Neural progenitor cell (in vitro differentiated cells): Measurements from ENCODE around the gene LRRC51. TPM values are rescaled to one million over a fixed set of nuclear protein-coding genes. Genes with fewer than 3 reads are reported as not detected.

ENCODE experiments used
- DNase-seq: peaks from one replicate; pipeline ENCODE4 v3.0.0-alpha.2; 2016; ENCODE audit warnings: low spot score
- H2AFZ ChIP-seq: fragments of 200-600 bp; sonication (generic); replicated peaks from 2 replicates; pipeline ENCODE4 v1.6.1; 2016; ENCODE audit warnings: antibody characterized with exemption
- H3F3A ChIP-seq: fragments of 200-600 bp; sonication (generic); 2 replicates; pipeline ENCODE4 v1.6.1; 2016; ENCODE audit warnings: antibody characterized with exemption, low read depth
- H3K27ac ChIP-seq: fragments of 200-600 bp; sonication (generic); 2 replicates; pipeline ENCODE4 v1.5.1; 2016; ENCODE audit warnings: mild to moderate bottlenecking
- H3K27me3 ChIP-seq: fragments of 200-600 bp; sonication (generic); 2 replicates; pipeline ENCODE4 v1.6.1; 2016; ENCODE audit warnings: mild to moderate bottlenecking, moderate library complexity
- H3K36me3 ChIP-seq: fragments of 200-600 bp; sonication (generic); 2 replicates; pipeline ENCODE4 v1.5.1; 2016
- H3K4me1 ChIP-seq: fragments of 200-600 bp; sonication (generic); 2 replicates; pipeline ENCODE4 v1.6.1; 2016; ENCODE audit warnings: mixed run types
- H3K4me2 ChIP-seq: fragments of 200-600 bp; sonication (generic); 2 replicates; pipeline ENCODE4 v1.6.1; 2016
- H3K4me3 ChIP-seq: fragments of 200-600 bp; sonication (generic); 2 replicates; pipeline ENCODE4 v1.5.1; 2016
- H3K79me2 ChIP-seq: fragments of 200-600 bp; sonication (generic); 2 replicates; pipeline ENCODE4 v1.6.1; 2016; ENCODE audit warnings: low read depth
- H3K9ac ChIP-seq: fragments of 200-600 bp; sonication (generic); 2 replicates; pipeline ENCODE4 v1.6.1; 2016
- H3K9me3 ChIP-seq: fragments of 200-600 bp; sonication (generic); 2 replicates; pipeline ENCODE4 v1.5.1; 2016; ENCODE audit warnings: low read depth
- H4K20me1 ChIP-seq: fragments of 200-600 bp; sonication (generic); 2 replicates; pipeline ENCODE4 v1.6.1; 2016; ENCODE audit warnings: low read depth
- H3K27ac Mint-ChIP-seq: 3 replicates; pipeline ENCODE4 v1.8.0; 2021; ENCODE audit warnings: mixed read lengths
- H3K27me3 Mint-ChIP-seq: 2 replicates; pipeline ENCODE4 v1.8.0; 2022; ENCODE audit warnings: low read depth, mild to moderate bottlenecking, inconsistent platforms, moderate library complexity, mixed read lengths; ENCODE audit not compliant: insufficient read depth
- H3K36me3 Mint-ChIP-seq: 3 replicates; pipeline ENCODE4 v1.8.0; 2021; ENCODE audit warnings: mixed read lengths
- H3K4me1 Mint-ChIP-seq: 3 replicates; pipeline ENCODE4 v1.8.0; 2021; ENCODE audit warnings: mixed read lengths
- H3K4me3 Mint-ChIP-seq: 3 replicates; pipeline ENCODE4 v1.8.0; 2021; ENCODE audit warnings: mild to moderate bottlenecking, moderate library complexity, mixed read lengths
- H3K9me3 Mint-ChIP-seq: 3 replicates; pipeline ENCODE4 v1.8.0; 2020; ENCODE audit warnings: mixed read lengths
- EZH2 ChIP-seq: fragments of 200-600 bp; sonication (generic); IDR thresholded peaks from 2 replicates; pipeline ENCODE4 v1.6.1; 2017; ENCODE audit warnings: antibody characterized with exemption, mild to moderate bottlenecking, moderate library complexity
- EZH2phosphoT487 ChIP-seq: fragments of 200-600 bp; sonication (generic); IDR thresholded peaks from 2 replicates; pipeline ENCODE4 v1.6.1; 2017; ENCODE audit warnings: antibody characterized with exemption
- total RNA-seq: library from RNA; depleted of rRNA; stranded (reverse); fragments of >200 nt; gene quantifications from 2 replicates; pipeline ENCODE4 v1.2.3, GENCODE V29; 2015; ENCODE audit warnings: low replicate concordance
- TF ChIP-seq, protein P1 (sequence below): fragments of 200-600 bp; sonication (generic); IDR thresholded peaks from 2 replicates; pipeline ENCODE4 v1.5.1; 2017; ENCODE audit warnings: antibody characterized with exemption, mild to moderate bottlenecking

Gene LRRC51
- total RNA-seq, 1 donor from 2014 or later, result 10.5 TPM

- Histone ChIP-seq H2AFZ (no peak overlapping the region), H3K27ac (peak overlapping the region; percentile 90), H3K79me2 (peaks cover 87% of the 10 kb centered on the region), H3K9ac (peak overlapping the region; percentile 16), H3K4me2 (peak overlapping the region; percentile 78), H4K20me1 (peaks cover 19% of the 10 kb centered on the region), H3K4me1 (peaks cover 49% of the 10 kb centered on the region), H3K36me3 (no peaks in the 10 kb centered on the region), H3K4me3 (peak overlapping the region; percentile 54), H3K27me3 (no peaks in the 10 kb centered on the region), H3F3A (peaks cover 56% of the 10 kb centered on the region), H3K9me3 (no peaks in the 10 kb centered on the region)
- TF ChIP-seq, protein P1, sequence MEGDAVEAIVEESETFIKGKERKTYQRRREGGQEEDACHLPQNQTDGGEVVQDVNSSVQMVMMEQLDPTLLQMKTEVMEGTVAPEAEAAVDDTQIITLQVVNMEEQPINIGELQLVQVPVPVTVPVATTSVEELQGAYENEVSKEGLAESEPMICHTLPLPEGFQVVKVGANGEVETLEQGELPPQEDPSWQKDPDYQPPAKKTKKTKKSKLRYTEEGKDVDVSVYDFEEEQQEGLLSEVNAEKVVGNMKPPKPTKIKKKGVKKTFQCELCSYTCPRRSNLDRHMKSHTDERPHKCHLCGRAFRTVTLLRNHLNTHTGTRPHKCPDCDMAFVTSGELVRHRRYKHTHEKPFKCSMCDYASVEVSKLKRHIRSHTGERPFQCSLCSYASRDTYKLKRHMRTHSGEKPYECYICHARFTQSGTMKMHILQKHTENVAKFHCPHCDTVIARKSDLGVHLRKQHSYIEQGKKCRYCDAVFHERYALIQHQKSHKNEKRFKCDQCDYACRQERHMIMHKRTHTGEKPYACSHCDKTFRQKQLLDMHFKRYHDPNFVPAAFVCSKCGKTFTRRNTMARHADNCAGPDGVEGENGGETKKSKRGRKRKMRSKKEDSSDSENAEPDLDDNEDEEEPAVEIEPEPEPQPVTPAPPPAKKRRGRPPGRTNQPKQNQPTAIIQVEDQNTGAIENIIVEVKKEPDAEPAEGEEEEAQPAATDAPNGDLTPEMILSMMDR, result no peak
- TF ChIP-seq EZH2 (no peak), EZH2phosphoT487 (no peak)
- Mint-ChIP-seq H3K4me3 (no peak overlapping the region), H3K27ac (no peak overlapping the region), H3K9me3 (no peaks in the 10 kb centered on the region), H3K27me3 (peaks cover under 1% of the 10 kb centered on the region), H3K36me3 (peaks cover 4% of the 10 kb centered on the region), H3K4me1 (peaks cover 23% of the 10 kb centered on the region)
- DNase-seq, result peak; percentile 91
These were observed 39.9 kb upstream of the LRRC51 start for GRCh38 chr11:72040491-72041363.

DNA sequence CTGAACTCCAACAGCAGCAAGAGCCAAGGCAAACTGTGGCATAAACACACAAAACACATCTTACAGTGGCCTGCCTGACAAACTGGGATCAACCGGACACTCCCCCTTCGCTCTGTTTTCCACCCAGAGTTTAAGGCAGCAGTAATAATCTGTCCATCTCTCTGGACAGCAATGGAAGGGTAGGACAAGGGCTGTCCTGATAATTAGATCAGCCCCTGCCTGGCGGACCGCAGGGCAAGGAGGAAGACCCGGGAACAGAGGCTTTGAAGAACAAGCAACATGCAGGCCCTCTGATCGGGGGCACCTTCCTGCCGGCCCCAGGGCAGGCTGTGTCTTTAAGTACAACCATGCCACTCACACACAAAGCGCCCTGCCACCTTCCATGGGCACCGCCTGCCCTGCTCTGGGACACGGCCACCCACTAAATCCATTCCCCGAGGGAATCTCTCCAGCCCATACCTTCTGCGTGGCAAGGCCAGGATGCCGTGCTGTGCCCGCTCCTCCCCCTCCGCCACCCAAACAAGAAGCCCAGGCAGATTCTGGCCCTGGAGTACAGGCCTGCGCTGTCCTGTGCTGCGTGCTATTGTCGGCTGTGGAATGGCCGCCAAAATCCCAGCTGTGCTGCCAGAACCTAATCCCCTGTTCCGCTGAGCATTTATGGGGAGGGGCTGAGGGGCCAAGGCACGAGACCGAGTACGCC is 39.1 kb upstream of the LRRC51 start:
- Histone ChIP-seq H3K9ac (peak overlapping the region; percentile 4), H3K79me2 (peaks cover 85% of the 10 kb centered on the region), H3K27me3 (no peaks in the 10 kb centered on the region), H3K4me3 (peak overlapping the region; percentile 54), H4K20me1 (peaks cover 17% of the 10 kb centered on the region), H3K4me1 (peaks cover 51% of the 10 kb centered on the region), H3K36me3 (no peaks in the 10 kb centered on the region), H3K4me2 (peak overlapping the region; percentile 78), H2AFZ (no peak overlapping the region), H3F3A (peaks cover 56% of the 10 kb centered on the region), H3K9me3 (no peaks in the 10 kb centered on the region), H3K27ac (peak overlapping the region; percentile 90)
- H3K9me3 Mint-ChIP-seq, result no peaks in the 10 kb centered on the region
- DNase-seq, result peak; percentile 92
- no peaks in the 10 kb centered on the region for H3K36me3 Mint-ChIP-seq
- H3K4me1 Mint-ChIP-seq, result peaks cover 25% of the 10 kb centered on the region
- H3K27me3 Mint-ChIP-seq, result peaks cover 2% of the 10 kb centered on the region
- no peak overlapping the region for H3K4me3 Mint-ChIP-seq
- TF ChIP-seq, protein P1, result no peak
- TF ChIP-seq EZH2phosphoT487, result no peak
- no peak for TF ChIP-seq EZH2
- H3K27ac Mint-ChIP-seq, result no peak overlapping the region

DNA sequence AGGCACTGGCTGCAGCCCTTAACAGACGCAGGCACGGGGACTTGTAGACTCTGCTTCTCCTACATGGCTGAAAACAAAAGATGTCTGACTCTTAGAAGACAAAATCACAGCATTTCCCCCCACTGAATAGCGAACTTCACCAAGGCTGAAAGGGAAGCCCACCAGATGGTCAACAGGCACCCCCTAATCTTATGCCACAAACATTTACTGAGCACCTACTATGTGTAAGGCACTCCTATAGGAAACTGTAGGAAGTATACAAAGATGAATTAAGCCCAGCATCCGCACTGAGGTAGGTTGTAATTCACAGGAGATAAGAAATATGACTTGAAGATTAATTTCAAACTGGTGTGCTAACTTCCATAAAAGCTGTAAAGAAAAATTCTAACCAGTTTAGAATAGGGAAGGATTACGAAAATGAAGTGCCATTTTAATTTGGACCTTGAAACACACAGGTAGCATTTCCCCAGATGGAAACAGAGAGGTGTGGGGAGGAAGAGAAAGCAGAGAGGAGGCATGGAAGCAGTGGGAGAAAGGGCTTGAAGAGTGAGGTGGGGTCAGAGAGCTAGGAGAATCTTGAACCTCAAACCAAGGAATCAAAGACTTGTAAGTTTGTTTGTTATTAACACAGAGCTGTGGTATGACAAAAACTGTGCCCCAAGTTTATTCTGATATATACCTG is 38.4 kb upstream of the LRRC51 start:
- Mint-ChIP-seq H3K27me3 (peaks cover 2% of the 10 kb centered on the region), H3K4me3 (no peak overlapping the region), H3K27ac (no peak overlapping the region), H3K9me3 (no peaks in the 10 kb centered on the region), H3K4me1 (peaks cover 19% of the 10 kb centered on the region), H3K36me3 (no peaks in the 10 kb centered on the region)
- no peak for TF ChIP-seq EZH2
- no peak for TF ChIP-seq EZH2phosphoT487
- TF ChIP-seq, protein P1, result no peak
- H3F3A ChIP-seq, result peaks cover 56% of the 10 kb centered on the region
- H2AFZ ChIP-seq, result no peak overlapping the region
- DNase-seq, result no peak
- peaks cover 14% of the 10 kb centered on the region for H4K20me1 ChIP-seq
- peaks cover 85% of the 10 kb centered on the region for H3K79me2 ChIP-seq
- H3K4me1 ChIP-seq, result peaks cover 44% of the 10 kb centered on the region
- peak overlapping the region; percentile 90 for H3K27ac ChIP-seq
- H3K27me3 ChIP-seq, result no peaks in the 10 kb centered on the region
- H3K9ac ChIP-seq, result no peak overlapping the region
- H3K4me2 ChIP-seq, result peak overlapping the region; percentile 78
- H3K36me3 ChIP-seq, result no peaks in the 10 kb centered on the region
- H3K4me3 ChIP-seq, result peak overlapping the region; percentile 54
- no peaks in the 10 kb centered on the region for H3K9me3 ChIP-seq
